ENCODE data around the gene LRRC26. TPM values are rescaled to one million over a fixed set of nuclear protein-coding genes. Genes with fewer than 3 reads are reported as not detected.

Gene LRRC26
- polyA plus RNA-seq, 3 donors = 0.40 to 0.47 TPM; not detected in 1

DNA sequence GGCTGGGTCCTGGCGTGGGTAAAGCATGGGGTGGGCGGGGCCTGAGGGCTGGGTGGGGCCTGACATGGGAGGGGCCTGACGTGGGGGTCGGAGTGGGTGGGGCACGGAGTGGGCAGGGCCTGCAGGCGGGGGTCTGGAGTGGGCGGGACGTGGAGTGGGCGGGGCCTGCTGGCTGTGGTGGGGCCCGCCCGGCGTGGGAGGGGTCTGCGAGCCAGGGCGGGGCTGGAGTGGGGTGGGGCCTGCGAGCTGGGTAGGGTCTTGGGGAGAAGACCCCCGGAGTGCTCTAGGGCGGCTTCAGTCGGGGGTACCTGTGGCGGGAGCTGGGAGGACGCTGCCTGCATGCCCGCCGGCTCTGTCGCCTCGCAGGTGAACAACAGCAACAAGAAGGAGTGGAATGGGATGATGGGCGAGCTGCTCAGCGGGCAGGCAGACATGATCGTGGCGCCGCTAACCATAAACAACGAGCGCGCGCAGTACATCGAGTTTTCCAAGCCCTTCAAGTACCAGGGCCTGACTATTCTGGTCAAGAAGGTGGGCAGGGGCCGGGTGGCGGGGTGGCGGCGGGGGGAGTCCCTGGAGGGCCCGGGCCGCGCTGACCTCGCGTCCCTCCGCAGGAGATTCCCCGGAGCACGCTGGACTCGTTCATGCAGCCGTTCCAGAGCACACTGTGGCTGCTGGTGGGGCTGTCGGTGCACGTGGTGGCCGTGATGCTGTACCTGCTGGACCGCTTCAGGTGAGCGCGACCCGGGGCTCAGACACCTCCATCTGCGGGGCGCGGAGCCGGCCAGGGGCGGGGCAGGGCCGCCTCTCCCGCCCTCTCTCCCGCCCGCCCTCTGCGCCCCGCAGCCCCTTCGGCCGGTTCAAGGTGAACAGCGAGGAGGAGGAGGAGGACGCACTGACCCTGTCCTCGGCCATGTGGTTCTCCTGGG lies 8.0 kb downstream of the LRRC26 start:
- WGBS, 3 donors = 6 to 9% (median 7%) methylated on average over 50 to 68 of the region's 71 CpGs
- no peak overlapping the region for H3K27ac ChIP-seq (ENCODE audit: low read depth, low read length)

DNA sequence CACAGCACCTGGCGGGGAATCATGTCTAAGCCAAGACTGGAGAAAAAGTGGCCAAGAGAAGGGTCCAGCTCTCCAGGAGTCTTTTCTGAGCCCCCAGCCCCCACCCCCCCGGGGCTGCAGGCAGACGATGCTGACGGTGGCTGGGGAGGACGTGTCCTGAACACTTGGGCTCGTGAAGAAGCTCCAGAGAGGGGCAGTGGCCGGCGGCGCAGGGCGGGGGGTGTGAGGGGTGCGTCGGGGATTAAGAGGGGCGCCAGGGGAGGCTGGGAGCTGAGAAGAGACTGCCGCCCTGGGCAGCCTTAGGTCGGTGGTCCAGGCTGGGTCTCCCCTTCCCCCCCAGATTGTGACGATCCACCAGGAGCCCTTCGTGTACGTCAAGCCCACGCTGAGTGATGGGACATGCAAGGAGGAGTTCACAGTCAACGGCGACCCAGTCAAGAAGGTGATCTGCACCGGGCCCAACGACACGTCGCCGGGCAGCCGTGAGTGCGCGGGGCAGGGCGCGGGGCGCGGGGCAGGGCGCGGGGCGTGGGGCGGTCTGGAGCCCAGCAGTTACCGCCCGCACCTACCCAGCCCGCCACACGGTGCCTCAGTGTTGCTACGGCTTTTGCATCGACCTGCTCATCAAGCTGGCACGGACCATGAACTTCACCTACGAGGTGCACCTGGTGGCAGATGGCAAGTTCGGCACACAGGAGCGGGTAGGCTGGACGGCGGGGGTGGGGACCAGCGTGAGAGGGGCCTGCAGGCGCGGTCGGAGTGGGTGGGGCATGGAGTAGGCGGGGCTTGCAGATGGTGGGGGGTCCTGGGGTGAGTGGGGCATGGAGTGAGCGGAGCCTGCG lies 8.9 kb downstream of the LRRC26 start:
- 28 to 37% (median 34%) methylated on average over 52 to 55 of the region's 56 CpGs for WGBS, 3 donors

DNA sequence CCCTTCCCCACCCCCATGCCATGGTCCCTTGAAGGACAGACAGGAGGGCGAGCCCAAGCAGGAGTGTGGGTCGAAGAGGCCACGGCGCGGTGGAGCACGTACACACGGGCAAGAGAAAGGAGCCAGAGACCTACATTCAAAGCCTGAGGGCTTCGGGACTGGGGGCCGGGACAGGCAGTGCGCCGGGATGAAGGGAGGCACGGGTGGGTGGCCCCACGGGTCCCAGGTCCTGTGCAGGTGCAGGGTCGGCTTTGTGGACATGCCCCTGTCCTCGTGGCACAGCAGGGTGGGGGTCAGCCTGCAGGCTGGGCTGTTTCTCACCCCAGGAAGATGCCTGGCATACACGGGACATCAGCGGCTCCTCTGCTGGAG lies 9.8 kb downstream of the LRRC26 start:
- WGBS, 3 donors = 64 to 66% (median 65%) methylated on average over 17 of the region's 17 CpGs
- H3K27ac ChIP-seq (ENCODE audit: low read depth, low read length) = no peak overlapping the region

More for the DNA sequence above, 8.9 kb downstream of the LRRC26 start:
- H3K27ac ChIP-seq (ENCODE audit: low read depth, low read length) = no peak overlapping the region

DNA sequence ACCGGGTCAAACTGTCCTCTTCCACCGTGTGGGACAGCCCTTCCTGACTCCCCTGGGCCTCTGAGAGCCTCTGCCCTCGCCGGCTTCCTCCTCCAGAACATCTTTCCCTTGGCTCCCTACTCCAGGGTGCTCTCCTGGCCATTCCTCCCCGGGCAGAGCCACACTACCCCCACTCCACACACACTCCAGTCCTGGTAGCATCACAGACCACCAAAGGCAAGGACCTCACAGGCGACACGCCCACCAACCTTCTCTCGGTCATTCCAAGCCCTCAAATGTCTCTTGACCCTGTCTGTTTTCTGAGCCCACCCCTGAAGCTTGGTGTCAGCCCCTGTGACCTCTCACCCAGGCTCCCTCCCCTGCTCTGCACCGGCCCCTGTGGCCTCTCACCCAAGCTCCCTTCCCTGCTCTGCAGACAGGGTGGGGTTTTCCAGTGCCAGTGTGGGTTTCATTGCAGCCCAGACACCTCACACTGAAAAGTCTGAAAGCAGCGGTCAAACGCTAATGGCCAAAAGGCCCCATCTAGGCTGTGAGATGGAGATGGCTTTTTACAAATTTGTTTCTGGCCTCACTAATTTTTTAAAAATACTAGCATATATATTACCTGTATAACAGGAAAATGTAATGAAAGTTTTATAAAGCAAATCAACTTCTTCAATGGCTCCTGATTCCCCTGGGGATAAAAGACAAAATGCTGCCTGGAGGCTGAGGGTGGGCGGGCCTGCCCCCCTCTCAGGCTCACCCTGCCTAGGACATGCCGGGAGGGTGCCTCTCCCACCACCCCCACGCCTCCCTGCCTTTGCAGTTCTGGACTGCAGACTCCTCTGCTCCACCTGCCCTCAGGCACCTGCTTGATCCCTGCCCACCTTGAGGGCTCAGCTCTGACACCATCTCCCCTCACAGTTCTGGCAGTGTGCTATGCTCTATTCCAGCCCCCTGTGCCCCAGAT lies 10.5 kb downstream of the LRRC26 start:
- H3K27ac ChIP-seq (ENCODE audit: low read depth, low read length) = no peak overlapping the region
- 36 to 40% (median 38%) methylated on average over 13 to 14 of the region's 14 CpGs for WGBS, 3 donors

DNA sequence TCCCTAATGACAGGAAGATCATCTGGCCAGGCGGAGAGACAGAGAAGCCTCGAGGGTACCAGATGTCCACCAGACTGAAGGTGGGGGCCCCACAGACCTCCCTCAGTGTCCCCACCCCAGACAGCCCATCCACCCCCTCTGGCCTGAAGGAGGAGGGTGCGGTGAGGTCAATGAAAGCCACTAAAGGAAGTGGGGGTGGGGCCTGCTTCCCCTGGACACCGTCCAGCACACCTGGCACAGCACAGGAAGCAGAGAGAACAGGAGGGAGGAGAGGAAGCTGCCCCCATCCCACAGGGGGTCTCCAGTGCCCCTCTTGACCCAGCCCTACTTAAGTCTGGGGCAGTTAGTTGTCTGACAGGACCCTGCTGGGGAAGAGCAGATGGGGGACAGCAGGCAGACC lies 11.2 kb downstream of the LRRC26 start:
- H3K27ac ChIP-seq (ENCODE audit: low read depth, low read length) = no peak overlapping the region
- 21 to 35% (median 23%) methylated on average over 4 of the region's 4 CpGs for WGBS, 3 donors

DNA sequence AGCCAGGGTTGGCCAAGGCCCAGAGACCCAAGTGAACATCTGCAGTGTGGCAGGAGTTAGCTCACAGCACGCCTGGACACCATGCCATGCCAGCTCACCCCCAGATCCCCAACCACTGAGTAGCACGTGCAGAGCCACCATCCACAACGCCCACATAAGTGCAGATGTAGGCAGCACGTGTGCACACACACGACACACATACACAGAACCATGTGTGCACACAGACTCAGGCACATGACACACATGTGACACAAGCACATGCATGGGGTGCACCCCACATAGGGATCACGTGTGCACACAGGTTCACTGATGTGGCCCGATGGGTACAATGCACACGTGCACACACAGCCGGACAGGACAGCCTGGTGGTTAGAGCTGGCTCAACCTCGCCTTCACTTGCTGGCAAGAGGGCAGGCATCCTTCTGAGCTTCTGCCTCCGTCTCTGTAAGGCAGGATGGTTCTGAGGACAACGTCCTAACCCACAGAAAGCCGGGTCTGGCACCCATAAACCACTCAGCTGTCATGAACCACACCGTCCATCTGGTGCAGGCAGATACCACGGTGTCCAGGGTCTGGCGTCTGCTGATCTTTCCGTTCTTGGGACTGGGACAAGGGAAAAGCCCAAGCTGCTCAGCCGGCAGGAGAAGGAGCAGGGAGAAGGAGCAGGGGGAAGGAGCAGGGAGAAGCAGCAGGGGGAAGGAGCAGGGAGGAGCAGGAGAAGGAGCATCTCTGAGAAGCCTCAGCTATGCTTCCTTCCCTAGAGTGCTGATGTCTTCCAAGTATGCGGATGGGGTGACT lies 12.0 kb downstream of the LRRC26 start:
- 50 to 63% (median 63%) methylated on average over 19 of the region's 19 CpGs for WGBS, 3 donors
- no peak overlapping the region for H3K27ac ChIP-seq (ENCODE audit: low read depth, low read length)

DNA sequence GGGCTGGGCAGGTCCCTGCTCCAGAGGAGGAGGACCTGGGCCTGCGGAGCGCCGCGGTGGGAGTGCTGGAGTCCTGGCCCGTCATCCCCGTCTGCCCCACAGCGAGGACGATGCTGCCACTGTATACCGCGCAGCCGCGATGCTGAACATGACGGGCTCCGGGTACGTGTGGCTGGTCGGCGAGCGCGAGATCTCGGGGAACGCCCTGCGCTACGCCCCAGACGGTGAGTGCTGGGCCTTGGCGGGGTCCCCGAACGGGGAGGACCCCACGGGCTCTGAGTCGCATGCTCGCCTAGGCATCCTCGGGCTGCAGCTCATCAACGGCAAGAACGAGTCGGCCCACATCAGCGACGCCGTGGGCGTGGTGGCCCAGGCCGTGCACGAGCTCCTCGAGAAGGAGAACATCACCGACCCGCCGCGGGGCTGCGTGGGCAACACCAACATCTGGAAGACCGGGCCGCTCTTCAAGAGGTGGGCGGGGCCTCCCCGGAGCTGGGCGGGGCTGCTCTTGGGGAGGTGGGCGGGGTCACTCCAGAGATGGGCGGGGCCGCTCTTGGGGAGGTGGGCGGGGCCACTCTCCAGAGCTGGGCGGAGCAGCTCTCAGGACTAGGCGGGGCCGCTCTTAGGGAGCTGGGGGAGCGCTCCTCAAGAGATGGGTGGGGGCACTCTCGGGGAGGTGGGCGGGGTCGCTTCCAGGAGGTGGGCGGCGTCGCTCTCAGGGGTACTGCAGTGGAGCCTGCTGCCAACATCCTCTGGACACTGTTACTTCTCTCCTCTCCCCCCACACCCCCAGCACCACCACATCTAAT lies 13.1 kb downstream of the LRRC26 start:
- H3K27ac ChIP-seq (ENCODE audit: low read depth, low read length) = no peak overlapping the region
- 3 to 4% (median 4%) methylated on average over 55 to 65 of the region's 65 CpGs for WGBS, 3 donors

DNA sequence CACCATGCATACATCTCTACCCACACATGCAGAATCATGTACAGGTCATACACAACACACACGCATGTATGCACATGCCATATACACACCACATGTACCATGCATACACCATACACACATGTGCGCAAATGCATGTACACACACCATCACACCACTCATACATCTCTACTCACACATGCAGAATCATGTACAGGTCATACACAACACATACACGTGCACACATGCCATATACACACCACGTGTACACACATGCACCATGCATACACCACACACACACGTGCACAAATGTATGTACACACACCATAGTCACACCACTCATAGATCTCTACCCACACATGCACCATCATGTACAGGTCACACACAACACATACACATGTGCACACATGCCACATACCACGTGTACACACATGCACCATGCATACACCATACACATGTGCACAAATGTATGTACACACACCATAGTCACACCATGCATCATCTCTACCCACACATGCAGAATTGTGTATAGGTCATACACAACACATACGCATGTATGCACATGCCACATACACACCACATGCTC lies 16.9 kb downstream of the LRRC26 start:
- 91 to 93% (median 92%) methylated on average over 7 of the region's 7 CpGs for WGBS, 3 donors
- no peak overlapping the region for H3K27ac ChIP-seq (ENCODE audit: low read depth, low read length)

DNA sequence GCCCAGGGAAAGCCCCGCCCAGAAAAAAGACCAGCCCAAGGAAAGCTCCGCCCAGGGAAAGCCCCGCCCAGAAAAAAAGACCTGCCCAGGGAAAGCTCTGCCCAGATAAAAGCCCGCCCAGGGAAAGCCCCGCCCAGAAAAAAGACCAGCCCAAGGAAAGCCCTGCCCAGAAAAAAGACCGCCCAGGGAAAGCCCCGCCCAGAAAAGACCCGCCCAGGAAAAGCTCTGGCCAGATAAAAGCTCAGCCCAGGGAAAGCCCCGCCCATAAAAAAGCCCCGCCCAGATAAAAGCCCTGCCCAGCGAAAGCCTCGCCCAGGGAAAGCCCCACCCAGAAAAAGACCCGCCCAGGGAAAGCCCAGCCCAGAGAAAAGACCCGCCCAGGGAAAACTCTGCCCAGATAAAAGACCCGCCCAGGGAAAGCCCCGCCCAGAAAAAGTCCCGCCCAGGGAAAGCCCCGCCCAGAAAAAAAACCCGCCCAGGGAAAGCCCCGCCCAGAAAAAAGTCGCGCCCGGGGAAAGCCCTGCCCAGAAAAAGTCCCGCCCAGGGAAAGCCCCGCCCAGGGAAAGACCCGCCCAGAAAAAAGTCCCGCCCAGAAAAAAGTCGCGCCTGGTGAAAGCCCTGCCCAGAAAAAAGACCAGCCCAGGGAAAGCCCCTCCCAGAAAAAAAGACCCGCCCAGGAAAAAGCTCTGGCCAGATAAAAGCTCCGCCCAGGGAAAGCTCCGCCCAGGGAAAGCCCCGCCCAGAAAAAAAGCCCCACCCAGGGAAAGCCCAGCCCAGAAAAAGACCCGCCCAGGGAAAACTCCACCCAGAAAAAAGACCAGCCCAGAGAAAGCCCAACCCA lies 19.0 kb downstream of the LRRC26 start:
- no peak overlapping the region for H3K27ac ChIP-seq (ENCODE audit: low read depth, low read length)
- WGBS, 3 donors = 25 to 33% (median 27%) methylated on average over 34 of the region's 34 CpGs

DNA sequence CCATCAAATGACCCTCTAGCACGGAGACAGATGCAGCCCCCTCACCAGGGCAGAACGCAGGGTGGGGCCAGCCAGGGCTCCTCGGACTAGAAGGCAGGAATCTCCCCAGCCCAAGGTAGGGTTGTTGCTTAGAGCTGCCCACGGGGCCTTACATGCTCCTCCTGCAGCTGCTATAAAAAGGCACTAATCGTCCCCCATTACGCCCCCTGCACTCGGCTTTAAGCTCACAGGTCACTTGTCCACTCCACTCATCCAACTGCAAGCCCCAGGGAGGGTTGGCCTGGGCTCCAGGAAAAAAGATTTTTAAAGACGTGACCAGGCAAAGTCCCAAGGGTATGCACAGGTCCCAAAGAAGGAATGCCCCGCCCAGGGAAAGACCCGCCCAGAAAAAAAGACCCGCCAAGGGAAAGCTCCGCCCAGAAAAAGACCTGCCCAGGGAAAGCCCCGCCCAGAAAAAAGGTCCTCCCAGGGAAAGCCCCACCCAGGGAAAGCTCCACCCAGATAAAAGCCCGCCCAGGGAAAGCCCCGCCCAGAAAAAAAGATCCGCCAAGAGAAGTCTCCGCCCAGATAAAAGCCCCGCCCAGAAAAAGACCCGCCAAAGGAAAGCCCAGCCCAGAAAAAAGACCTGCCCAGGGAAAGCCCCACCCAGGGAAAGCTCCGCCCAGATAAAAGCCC lies 19.8 kb downstream of the LRRC26 start:
- WGBS, 3 donors = 42 to 65% (median 59%) methylated on average over 16 to 20 of the region's 20 CpGs
- H3K27ac ChIP-seq (ENCODE audit: low read depth, low read length) = no peak overlapping the region

DNA sequence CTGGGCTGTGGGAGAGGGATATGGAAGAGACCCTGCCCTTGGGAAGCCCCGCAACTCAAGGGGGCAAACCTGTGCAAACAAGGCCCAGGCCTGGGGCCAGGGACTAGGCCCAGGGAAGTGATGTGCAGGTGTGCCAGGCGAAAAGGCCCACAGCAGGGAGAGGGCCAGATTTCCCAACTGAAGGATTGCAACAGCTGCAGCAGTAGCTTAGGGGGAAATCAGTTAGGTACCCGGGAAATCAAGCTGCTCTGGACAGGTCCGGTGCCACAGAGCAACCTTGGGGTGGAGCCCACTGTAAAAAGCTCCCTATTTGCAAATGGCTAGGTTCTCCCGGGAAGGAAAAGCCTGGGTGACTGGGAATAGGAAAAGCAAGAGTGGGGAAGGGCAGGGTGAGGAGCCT lies 20.5 kb downstream of the LRRC26 start:
- 72 to 75% (median 74%) methylated on average over 5 of the region's 5 CpGs for WGBS, 3 donors
- H3K27ac ChIP-seq (ENCODE audit: low read depth, low read length) = no peak overlapping the region

DNA sequence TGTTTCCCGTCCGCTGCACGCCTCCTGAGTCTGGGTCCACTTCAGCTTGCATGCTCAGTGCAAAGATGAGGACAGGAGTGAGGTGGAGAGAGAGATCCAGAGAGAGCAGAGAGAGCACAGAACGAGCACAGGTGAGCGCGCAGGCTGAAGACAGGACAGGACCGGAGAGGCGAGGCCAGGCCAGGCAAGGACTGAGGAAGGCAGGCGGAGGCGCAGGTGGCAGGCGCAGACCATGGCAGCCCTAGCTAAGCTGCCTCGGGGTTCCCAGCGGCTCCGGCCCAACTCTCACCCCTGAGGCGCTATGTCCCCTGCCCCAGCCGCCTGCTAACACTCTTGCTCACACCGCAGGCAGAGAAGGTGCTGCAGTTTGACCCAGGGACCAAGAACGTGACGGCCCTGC lies 21.2 kb downstream of the LRRC26 start:
- 82 to 83% (median 83%) methylated on average over 17 to 19 of the region's 19 CpGs for WGBS, 3 donors

DNA sequence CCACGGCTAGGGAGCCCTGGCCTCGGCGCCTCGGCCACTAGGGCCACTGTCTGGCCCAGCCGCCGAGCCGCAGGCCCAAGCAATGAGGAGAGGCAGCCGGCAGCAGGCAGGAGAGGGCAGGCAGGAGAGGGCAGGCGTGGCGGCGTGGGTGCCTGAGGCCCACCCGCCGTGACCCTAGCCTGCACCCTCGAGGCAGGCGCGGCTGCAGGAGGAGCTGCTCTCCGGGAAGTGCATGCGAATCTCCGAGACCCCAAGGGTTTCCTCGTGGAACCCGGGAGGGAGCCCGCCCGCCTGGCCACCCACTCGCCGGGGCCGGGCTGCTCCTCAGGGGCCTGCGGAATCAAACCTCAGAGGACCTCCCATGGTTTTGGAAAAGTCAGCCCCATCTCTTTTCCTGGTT lies 21.6 kb downstream of the LRRC26 start:
- 68 to 72% (median 71%) methylated on average over 21 to 27 of the region's 27 CpGs for WGBS, 3 donors
- no peak overlapping the region for H3K27ac ChIP-seq (ENCODE audit: low read depth, low read length)

More for the DNA sequence above, 21.2 kb downstream of the LRRC26 start:
- H3K27ac ChIP-seq (ENCODE audit: low read depth, low read length) = no peak overlapping the region

DNA sequence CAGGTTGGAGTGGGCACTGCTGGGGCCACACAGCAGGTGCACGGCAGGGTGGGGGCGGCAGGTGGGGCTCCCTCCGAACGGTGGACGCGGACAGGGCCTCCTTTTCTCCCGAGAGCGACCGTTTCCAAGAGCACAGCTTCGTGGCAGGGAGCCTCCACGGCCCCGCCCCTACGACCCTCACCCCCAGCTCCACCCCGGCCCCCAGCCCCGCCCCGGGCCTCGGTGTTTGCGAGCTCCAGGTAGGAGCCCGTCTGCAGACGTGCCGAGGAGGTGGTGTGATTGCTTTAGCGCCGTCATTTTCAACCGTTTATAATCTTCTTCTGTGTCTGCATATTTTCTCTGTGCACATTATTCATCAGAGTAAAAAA lies 22.1 kb downstream of the LRRC26 start:
- WGBS, 3 donors = 25 to 30% (median 29%) methylated on average over 21 to 22 of the region's 24 CpGs
- no peak overlapping the region for H3K27ac ChIP-seq (ENCODE audit: low read depth, low read length)

DNA sequence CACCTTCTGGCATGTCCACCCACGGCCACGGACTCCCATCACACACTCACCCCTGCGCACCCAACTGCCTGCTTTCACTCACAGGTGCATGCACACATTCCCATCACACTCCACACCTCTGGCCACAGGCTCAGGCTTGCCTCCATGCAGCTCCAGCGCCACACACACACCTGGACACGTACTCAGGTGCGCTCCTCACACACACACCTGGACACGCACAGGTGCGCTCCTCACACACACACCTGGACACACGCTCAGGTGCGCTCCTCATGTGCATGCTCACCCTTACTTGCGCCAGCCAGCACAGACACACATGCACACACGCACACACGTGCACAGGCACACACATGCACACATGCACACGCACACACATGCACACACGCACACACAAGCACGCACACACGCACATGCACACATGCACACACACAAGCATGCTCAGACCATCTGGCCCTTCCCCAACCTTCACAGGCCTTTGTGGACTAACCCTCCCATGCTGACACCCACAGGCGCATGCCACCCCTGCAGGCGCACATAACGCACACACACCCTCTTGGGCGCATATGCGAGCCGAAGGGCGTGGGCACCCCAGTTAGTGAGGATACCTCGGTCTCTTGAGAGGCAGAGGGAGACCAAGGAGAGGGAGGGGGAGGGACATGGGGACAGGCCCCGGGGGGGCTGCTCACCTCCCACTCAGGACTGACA lies 22.6 kb downstream of the LRRC26 start:
- 80 to 87% (median 83%) methylated on average over 26 of the region's 26 CpGs for WGBS, 3 donors
- no peak overlapping the region for H3K27ac ChIP-seq (ENCODE audit: low read depth, low read length)
